BLaER1 (cell line): ENCODE measurements around the gene C1orf50.

Experiments
- H3K27ac ChIP-seq: shearing (Covaris generic); formaldehyde crosslinking; 2 replicates; pipeline ENCODE4 v1.8.1; 2022
- H3K27me3 ChIP-seq: shearing (Covaris generic); formaldehyde crosslinking; 2 replicates; pipeline ENCODE4 v1.8.1; 2022
- H3K36me3 ChIP-seq: shearing (Covaris generic); formaldehyde crosslinking; 2 replicates; pipeline ENCODE4 v1.8.1; 2022
- H3K4me1 ChIP-seq: shearing (Covaris generic); formaldehyde crosslinking; 2 replicates; pipeline ENCODE4 v1.8.1; 2022
- H3K4me2 ChIP-seq: shearing (Covaris generic); formaldehyde crosslinking; 2 replicates; pipeline ENCODE4 v1.8.1; 2022
- H3K4me3 ChIP-seq: shearing (Covaris generic); formaldehyde crosslinking; 2 replicates; pipeline ENCODE4 v1.8.1; 2022
- H3K9ac ChIP-seq: shearing (Covaris generic); formaldehyde crosslinking; 2 replicates; pipeline ENCODE4 v1.8.1; 2022
- H3K9me3 ChIP-seq: shearing (Covaris generic); formaldehyde crosslinking; 2 replicates; pipeline ENCODE4 v1.8.1; 2022
- H4K20me1 ChIP-seq: shearing (Covaris generic); formaldehyde crosslinking; 2 replicates; pipeline ENCODE4 v1.8.1; 2022
- Cebpa-rat ChIP-seq: shearing (Covaris generic); IDR thresholded peaks from 2 replicates; pipeline ENCODE4 v1.8.1; 2022

C1orf50 gene

GRCh38 chr1:42757892-42758275, 9.2 kb upstream of the C1orf50 start:
- Histone ChIP-seq H3K9me3 (no peaks in the 10 kb centered on the region), H3K4me2 (no peak overlapping the region), H3K4me1 (peaks cover 20% of the 10 kb centered on the region), H3K36me3 (peaks cover 99% of the 10 kb centered on the region), H3K27me3 (no peaks in the 10 kb centered on the region), H3K27ac (no peak overlapping the region), H4K20me1 (peaks cover 7% of the 10 kb centered on the region; the same call in 1 of the 2 replicates), H3K4me3 (no peak overlapping the region), H3K9ac (no peak overlapping the region)
- TF ChIP-seq Cebpa-rat: no peak

DNA sequence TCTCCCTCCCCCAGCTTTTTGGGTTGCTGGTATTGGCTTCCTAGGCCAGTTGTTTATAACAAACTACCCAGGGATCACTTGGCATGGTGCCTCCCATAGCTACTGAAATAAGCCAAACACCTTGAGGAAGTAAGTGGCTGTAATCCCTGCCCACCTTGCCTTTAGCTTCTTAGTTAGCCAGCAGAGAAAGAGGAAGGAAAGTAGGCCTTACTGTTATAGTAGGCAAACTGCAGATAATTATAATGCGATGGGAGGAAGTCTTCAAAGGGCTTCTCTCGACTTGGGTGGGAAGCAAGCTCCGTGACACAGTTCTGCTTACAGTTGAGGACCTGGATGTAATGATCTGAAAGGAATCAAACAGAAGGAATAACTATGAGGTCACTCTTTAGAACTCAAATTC, 8.4 kb upstream of the C1orf50 start:
- Histone ChIP-seq H3K9ac (no peak overlapping the region), H4K20me1 (peaks cover 12% of the 10 kb centered on the region; the same call in 1 of the 2 replicates), H3K9me3 (no peaks in the 10 kb centered on the region), H3K27me3 (no peaks in the 10 kb centered on the region), H3K27ac (no peak overlapping the region; the same call in 1 of the 2 replicates), H3K4me2 (peak overlapping the region; percentile 28; the same call in 1 of the 2 replicates), H3K4me1 (peaks cover 27% of the 10 kb centered on the region), H3K36me3 (peaks cover 91% of the 10 kb centered on the region), H3K4me3 (no peak overlapping the region)
- no peak for TF ChIP-seq Cebpa-rat

DNA sequence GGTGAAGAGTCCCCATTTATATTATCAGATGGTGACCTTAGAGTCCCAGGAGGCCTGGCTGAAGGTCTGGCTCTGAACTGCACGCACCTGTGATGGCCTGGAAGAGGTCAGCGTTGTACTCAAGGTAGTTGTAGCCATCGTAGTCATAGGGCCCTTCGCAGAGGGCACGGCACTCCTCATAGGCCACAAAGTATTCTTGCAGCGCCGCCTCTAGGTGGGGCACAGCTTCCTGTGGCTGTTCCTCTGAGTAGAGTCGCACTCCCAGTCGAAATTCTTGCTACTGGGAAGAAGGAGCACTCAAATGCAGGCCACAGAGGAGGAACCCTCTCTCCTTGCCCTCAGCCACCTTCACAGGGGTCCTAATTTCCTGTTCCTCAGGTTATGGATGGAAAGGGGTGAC, 7.9 kb upstream of the C1orf50 start:
- H3K9me3 ChIP-seq: no peaks in the 10 kb centered on the region
- H3K27me3 ChIP-seq: no peaks in the 10 kb centered on the region
- no peak overlapping the region; the same call in 1 of the 2 replicates for H3K27ac ChIP-seq
- no peak overlapping the region for H3K4me3 ChIP-seq
- peaks cover 30% of the 10 kb centered on the region for H3K4me1 ChIP-seq
- H3K9ac ChIP-seq: no peak overlapping the region
- H4K20me1 ChIP-seq: peaks cover 16% of the 10 kb centered on the region; the same call in 1 of the 2 replicates
- TF ChIP-seq Cebpa-rat: no peak
- H3K36me3 ChIP-seq: peaks cover 87% of the 10 kb centered on the region
- H3K4me2 ChIP-seq: peak overlapping the region; percentile 28; the same call in 1 of the 2 replicates

- no peak for TF ChIP-seq Cebpa-rat
- Histone ChIP-seq H3K27me3 (no peaks in the 10 kb centered on the region), H4K20me1 (peaks cover 41% of the 10 kb centered on the region), H3K4me3 (no peak overlapping the region), H3K9me3 (no peaks in the 10 kb centered on the region), H3K4me1 (peaks cover 47% of the 10 kb centered on the region), H3K4me2 (no peak overlapping the region), H3K36me3 (peaks cover 62% of the 10 kb centered on the region), H3K9ac (no peak overlapping the region), H3K27ac (no peak overlapping the region)
Observed at GRCh38 chr1:42761567-42761966, 5.5 kb upstream of the C1orf50 start.

DNA sequence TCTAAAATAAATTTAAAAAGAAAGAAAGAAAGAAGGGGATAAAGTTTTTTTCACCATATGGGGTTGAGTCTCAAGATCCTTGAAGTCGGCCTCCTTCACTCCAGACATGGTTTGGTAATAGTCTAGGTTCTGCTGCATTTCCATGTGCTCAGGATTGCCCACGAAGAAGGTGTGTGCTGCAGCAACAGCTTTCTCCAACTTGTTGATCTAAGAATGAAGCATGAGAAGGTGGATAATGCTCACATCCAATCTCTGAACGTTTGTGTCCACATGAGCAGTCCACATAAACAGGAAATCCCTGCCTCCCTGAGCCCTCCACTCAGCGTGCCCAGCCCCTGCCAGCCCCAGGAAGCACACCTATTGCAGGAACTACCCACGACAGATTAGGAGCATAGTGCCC, 4.8 kb upstream of the C1orf50 start:
- Histone ChIP-seq H3K9ac (0 out of 2 replicates have a peak overlapping the region, but pooled peaks have one; percentile 23), H4K20me1 (peaks cover 41% of the 10 kb centered on the region), H3K4me1 (peaks cover 47% of the 10 kb centered on the region), H3K4me2 (peak overlapping the region; percentile 63), H3K9me3 (no peaks in the 10 kb centered on the region), H3K27me3 (no peaks in the 10 kb centered on the region), H3K4me3 (no peak overlapping the region), H3K27ac (peak overlapping the region; percentile 52; the same call in 1 of the 2 replicates), H3K36me3 (peaks cover 55% of the 10 kb centered on the region)
- TF ChIP-seq Cebpa-rat: no peak

DNA sequence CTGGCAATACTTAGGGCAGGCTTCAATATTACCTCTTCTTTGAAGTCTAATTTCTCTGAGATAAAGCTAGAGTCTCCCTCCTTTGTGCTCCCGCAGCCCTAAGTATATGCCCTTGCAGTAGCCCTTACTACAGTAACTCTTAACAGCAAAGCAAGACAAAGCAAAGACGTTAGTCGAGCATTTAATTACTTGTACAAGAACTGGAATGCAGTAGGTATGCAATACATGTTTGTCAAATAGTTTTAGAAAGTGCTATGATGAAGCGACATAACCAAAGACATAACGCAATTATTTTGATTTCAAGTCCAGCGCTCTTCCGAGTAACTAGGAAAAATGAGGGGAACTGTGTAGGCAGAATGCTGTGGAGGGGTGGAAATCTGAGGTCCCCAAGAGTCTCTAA, 1.8 kb upstream of the C1orf50 start:
- H3K27ac ChIP-seq: 0 out of 2 replicates have a peak overlapping the region, but pooled peaks have one; percentile 86
- no peak for TF ChIP-seq Cebpa-rat
- peaks cover 41% of the 10 kb centered on the region for H4K20me1 ChIP-seq
- H3K4me2 ChIP-seq: peak overlapping the region; percentile 86
- peak overlapping the region; percentile 94 for H3K9ac ChIP-seq
- H3K4me3 ChIP-seq: peak overlapping the region; percentile 98
- H3K27me3 ChIP-seq: no peaks in the 10 kb centered on the region
- peaks cover 53% of the 10 kb centered on the region for H3K4me1 ChIP-seq
- H3K36me3 ChIP-seq: peaks cover 40% of the 10 kb centered on the region
- H3K9me3 ChIP-seq: no peaks in the 10 kb centered on the region

- H3K27me3 ChIP-seq: no peaks in the 10 kb centered on the region
- peak overlapping the region; percentile 86 for H3K27ac ChIP-seq
- H3K4me1 ChIP-seq: peaks cover 53% of the 10 kb centered on the region
- H3K9ac ChIP-seq: peak overlapping the region; percentile 94
- H4K20me1 ChIP-seq: peaks cover 41% of the 10 kb centered on the region
- no peaks in the 10 kb centered on the region for H3K9me3 ChIP-seq
- H3K4me2 ChIP-seq: peak overlapping the region; percentile 86
- no peak for TF ChIP-seq Cebpa-rat
- peaks cover 38% of the 10 kb centered on the region for H3K36me3 ChIP-seq
- H3K4me3 ChIP-seq: peak overlapping the region; percentile 98
Observed at GRCh38 chr1:42765832-42766740, 963 bp upstream of the C1orf50 start.

GRCh38 chr1:42767510-42768000, 506 bp downstream of the C1orf50 start:
- peak overlapping the region; percentile 95 for H3K4me2 ChIP-seq

DNA sequence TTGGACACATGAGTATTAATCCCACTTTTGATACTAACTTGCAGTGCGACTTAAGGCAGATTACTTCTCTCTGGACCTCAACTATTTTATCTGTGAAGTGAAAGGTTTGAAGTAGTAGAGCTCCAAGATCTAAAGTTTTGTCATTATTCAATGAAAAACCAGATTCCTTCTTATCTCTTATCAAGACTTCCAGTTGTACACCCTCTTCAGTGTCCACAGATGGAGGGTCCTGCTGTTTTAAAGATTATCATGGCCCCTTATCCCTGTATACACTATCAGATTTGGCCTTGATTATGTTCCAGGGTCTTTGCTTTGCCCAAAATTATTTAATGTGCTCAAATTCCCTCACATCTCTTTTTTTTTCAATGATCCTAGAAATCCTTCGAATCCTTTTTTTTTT, 1.1 kb downstream of the C1orf50 start:
- Histone ChIP-seq H3K4me1 (peaks cover 41% of the 10 kb centered on the region), H3K27me3 (no peaks in the 10 kb centered on the region), H3K4me2 (peak overlapping the region; percentile 95), H4K20me1 (peaks cover 42% of the 10 kb centered on the region), H3K36me3 (peaks cover 36% of the 10 kb centered on the region), H3K9ac (peak overlapping the region; percentile 94), H3K4me3 (peak overlapping the region; percentile 98), H3K9me3 (no peaks in the 10 kb centered on the region), H3K27ac (0 out of 2 replicates have a peak overlapping the region, but pooled peaks have one; percentile 85)
- TF ChIP-seq Cebpa-rat: no peak

More at GRCh38 chr1:42767510-42768000, 506 bp downstream of the C1orf50 start:
- H4K20me1 ChIP-seq: peaks cover 40% of the 10 kb centered on the region
- no peak for TF ChIP-seq Cebpa-rat
- H3K4me1 ChIP-seq: peaks cover 47% of the 10 kb centered on the region
- H3K9ac ChIP-seq: peak overlapping the region; percentile 94
- H3K9me3 ChIP-seq: no peaks in the 10 kb centered on the region
- H3K27me3 ChIP-seq: no peaks in the 10 kb centered on the region
- peak overlapping the region; percentile 85 for H3K27ac ChIP-seq
- H3K36me3 ChIP-seq: peaks cover 33% of the 10 kb centered on the region
- H3K4me3 ChIP-seq: peak overlapping the region; percentile 98

DNA sequence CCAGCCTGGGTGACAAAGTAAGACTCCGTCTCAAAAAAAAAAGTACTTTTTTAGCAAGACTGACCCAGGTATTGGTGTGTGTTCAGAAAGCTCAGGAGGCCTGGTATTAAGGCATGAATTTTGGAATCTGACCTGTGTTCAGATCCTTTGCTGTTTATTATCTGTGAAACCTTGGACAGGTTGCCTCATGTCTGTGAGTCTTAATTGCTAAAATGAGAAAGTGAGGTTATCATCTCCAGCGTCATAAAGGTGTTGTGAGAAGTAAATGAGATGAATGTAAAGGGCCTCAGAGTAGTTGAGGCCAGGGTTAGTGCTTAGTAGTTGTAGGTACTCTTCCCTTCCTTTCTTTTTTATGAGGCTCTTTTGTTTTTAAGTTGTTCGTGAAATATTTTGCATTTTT, 2.8 kb downstream of the C1orf50 start:
- TF ChIP-seq Cebpa-rat: no peak
- Histone ChIP-seq H4K20me1 (peaks cover 38% of the 10 kb centered on the region), H3K27ac (no peak overlapping the region), H3K4me2 (no peak overlapping the region), H3K4me1 (peaks cover 27% of the 10 kb centered on the region), H3K9me3 (no peaks in the 10 kb centered on the region), H3K27me3 (no peaks in the 10 kb centered on the region), H3K4me3 (no peak overlapping the region), H3K9ac (no peak overlapping the region), H3K36me3 (peaks cover 52% of the 10 kb centered on the region)
